ENCODE measurements around the gene SEMA4D. TPM values are rescaled to one million over a fixed set of nuclear protein-coding genes. Genes with fewer than 3 reads are reported as not detected.

SEMA4D gene
- polyA plus RNA-seq, 1 experiment = 0.50 TPM

DNA sequence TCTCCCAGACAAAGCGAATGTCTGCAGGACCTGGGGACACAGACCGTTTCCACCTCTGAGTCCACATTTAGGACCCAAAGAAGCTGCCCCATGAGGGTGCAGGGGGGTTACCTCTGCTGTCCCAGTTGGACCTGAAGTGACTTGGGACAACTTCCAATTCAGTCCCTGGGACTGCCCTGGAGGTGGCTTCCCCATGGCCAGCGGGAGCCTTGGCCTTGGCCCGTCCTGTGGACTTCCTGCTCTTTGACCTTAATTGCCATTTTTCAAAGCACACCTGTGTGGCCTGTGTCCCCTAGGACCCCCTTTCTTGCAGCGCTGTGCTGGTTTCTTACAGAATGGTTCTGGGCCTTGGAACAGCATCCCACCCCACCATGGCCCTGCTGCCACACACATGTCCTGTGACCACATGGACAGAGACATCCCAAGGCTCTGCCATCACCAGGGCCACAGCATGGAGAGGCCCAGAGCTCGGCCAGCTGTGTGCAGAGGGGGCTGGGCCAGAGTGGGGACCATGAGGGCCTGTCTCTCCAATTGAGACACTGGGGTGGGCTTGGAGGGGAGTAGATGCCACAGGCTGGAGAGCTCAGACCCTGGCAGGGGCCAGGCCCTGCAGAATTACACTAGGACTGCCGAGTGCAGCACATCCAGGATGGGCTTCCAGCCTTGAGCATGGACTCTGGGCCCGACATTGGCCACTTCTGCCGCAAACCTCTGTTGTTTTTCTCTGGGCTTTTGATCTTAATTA is 133.8 kb downstream of the SEMA4D start:
- TF ChIP-seq CTCF (IDR thresholded peaks at IDR 0.05; ENCODE audit: insufficient read depth, low read depth, low read length) = no peak
- DNase-seq (ENCODE audit: low read depth) = no peak
- no peaks in the 10 kb centered on the region for H3K27me3 ChIP-seq (ENCODE audit: control insufficient read depth, insufficient read depth, low read length)
- POLR2A ChIA-PET = no interaction called here
- CTCF ChIA-PET = interaction anchor here (0.9 to 1.0 kb wide), 2 partner anchors 21 to 185 kb away, joined by 3 read pairs; no protein-coding TSS in a partner anchor
- H3K4me3 ChIP-seq (ENCODE audit: low read depth, low read length) = no peak overlapping the region
- peaks cover 6% of the 10 kb centered on the region for H3K36me3 ChIP-seq (ENCODE audit: control insufficient read depth, insufficient read depth, low read length)

DNA sequence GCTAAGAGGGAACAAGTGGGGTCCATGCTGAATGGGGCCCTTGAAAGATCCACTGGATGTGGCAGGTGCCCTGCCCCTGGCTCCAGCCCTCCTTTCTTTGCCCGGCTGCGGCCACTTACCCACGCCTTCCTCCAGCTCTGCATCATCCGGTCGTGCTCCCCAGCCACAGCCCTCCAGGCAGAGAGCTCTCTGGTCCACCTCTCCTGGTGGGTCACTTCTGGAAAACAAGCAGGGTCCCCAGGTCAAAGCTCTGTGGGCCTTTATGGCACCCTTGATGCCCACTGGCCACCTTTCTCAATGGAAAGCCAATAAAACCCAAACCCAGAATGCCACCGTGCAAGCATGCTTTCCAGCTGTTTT is 134.6 kb downstream of the SEMA4D start:
- no peak for TF ChIP-seq CTCF (IDR thresholded peaks at IDR 0.05; ENCODE audit: insufficient read depth, low read depth, low read length)
- Histone ChIP-seq H3K4me3 (ENCODE audit: low read depth, low read length) (no peak overlapping the region), H3K27me3 (ENCODE audit: control insufficient read depth, insufficient read depth, low read length) (no peaks in the 10 kb centered on the region), H3K36me3 (ENCODE audit: control insufficient read depth, insufficient read depth, low read length) (peaks cover 8% of the 10 kb centered on the region)
- ChIA-PET POLR2A (no interaction called here), CTCF (interaction anchor here (0.9 to 1.0 kb wide), 2 partner anchors 20 to 186 kb away, joined by 3 read pairs; no protein-coding TSS in a partner anchor)
- no peak for DNase-seq (ENCODE audit: low read depth)

DNA sequence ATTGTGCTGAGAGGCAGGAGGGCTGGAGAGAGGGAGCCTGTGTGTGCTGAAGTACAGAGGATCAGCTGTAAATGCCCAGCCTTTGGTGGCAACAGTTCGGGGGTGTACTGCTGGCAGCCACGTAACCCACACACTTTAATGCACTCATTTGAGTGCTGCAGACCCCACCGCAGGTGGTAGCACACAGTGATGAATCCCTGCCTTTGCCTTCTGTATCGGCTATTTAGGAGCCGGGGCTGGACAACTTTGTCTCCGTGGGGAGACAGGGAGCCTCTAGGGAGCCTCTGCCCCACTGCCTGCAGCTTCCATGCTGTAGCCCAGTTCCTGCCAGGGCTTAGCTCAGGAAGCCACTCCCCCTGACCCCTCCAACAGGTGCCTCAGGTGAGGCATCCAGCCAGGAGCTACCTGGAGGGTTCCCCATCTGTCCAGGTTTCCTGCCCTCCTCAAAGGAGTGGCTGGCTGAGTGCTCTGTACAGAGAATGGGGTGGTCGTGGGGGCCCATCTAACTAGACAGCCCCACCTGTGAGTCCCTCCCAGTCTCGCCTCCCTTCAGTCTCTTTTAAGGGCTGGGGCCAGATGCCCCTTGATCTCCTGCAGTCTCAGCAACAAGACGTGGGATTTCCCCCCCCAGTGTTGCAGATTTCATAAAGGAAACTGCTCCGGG is 135.1 kb downstream of the SEMA4D start:
- no peak for DNase-seq (ENCODE audit: low read depth)
- POLR2A ChIA-PET = no interaction called here
- Histone ChIP-seq H3K4me3 (ENCODE audit: low read depth, low read length) (no peak overlapping the region), H3K36me3 (ENCODE audit: control insufficient read depth, insufficient read depth, low read length) (peaks cover 12% of the 10 kb centered on the region), H3K27me3 (ENCODE audit: control insufficient read depth, insufficient read depth, low read length) (no peaks in the 10 kb centered on the region)
- TF ChIP-seq CTCF (IDR thresholded peaks at IDR 0.05; ENCODE audit: insufficient read depth, low read depth, low read length) = no peak
- CTCF ChIA-PET = interaction anchor here (0.6 to 0.9 kb wide), 2 partner anchors 20 to 40 kb away, joined by 3 read pairs; no protein-coding TSS in a partner anchor

- TF ChIP-seq CTCF (IDR thresholded peaks at IDR 0.05; ENCODE audit: insufficient read depth, low read depth, low read length) = no peak
- peaks cover 15% of the 10 kb centered on the region for H3K36me3 ChIP-seq (ENCODE audit: control insufficient read depth, insufficient read depth, low read length)
- no peaks in the 10 kb centered on the region for H3K27me3 ChIP-seq (ENCODE audit: control insufficient read depth, insufficient read depth, low read length)
- no peak for DNase-seq (ENCODE audit: low read depth)
- H3K4me3 ChIP-seq (ENCODE audit: low read depth, low read length) = no peak overlapping the region
- CTCF ChIA-PET = interaction anchor here (0.6 to 2.6 kb wide), 2 partner anchors 39 to 187 kb away, joined by 3 to 7 read pairs; no protein-coding TSS in a partner anchor
- POLR2A ChIA-PET = no interaction called here
Measured at GRCh38 chr9:89361816-89362646, 135.9 kb downstream of the SEMA4D start.

DNA sequence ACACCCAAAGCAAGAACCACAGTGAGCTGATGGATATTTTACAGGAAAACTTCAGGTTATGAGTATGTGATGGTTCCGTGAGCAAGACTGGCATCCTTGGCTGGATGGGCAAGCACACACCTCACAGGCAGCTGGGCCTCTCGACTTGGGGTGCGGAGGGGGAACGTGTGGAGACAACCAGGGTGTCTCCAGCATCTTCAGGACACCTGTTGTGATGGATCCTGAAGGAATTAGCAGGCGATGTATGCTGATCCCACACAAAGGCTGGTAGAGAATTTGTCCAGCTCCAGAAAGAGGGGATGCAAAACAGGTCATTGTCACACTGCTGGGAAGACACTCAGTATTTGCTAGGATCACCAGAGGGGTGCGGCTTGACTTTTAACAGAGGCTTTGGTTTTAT is 136.9 kb downstream of the SEMA4D start:
- TF ChIP-seq CTCF (IDR thresholded peaks at IDR 0.05; ENCODE audit: insufficient read depth, low read depth, low read length) = no peak
- peaks cover 15% of the 10 kb centered on the region for H3K36me3 ChIP-seq (ENCODE audit: control insufficient read depth, insufficient read depth, low read length)
- ChIA-PET POLR2A (no interaction called here), CTCF (interaction anchor here (2.6 kb wide), 1 partner anchor 188 kb away, joined by 7 read pairs; no protein-coding TSS in a partner anchor)
- H3K27me3 ChIP-seq (ENCODE audit: control insufficient read depth, insufficient read depth, low read length) = no peaks in the 10 kb centered on the region
- H3K4me3 ChIP-seq (ENCODE audit: low read depth, low read length) = no peak overlapping the region
- no peak for DNase-seq (ENCODE audit: low read depth)

Data from BJ (cell line).